Smooth muscle cell of the pulmonary artery (primary cell): ENCODE data around the gene RCSD1. TPM values are rescaled to one million over a fixed set of nuclear protein-coding genes. Genes with fewer than 3 reads are reported as not detected.

Experiments
- total RNA-seq: library from RNA; depleted of rRNA; stranded (reverse); fragments of >200 nt; gene quantifications from 2 replicates; pipeline ENCODE4 v1.2.3, GENCODE V29; 2014

Gene RCSD1, protein sequence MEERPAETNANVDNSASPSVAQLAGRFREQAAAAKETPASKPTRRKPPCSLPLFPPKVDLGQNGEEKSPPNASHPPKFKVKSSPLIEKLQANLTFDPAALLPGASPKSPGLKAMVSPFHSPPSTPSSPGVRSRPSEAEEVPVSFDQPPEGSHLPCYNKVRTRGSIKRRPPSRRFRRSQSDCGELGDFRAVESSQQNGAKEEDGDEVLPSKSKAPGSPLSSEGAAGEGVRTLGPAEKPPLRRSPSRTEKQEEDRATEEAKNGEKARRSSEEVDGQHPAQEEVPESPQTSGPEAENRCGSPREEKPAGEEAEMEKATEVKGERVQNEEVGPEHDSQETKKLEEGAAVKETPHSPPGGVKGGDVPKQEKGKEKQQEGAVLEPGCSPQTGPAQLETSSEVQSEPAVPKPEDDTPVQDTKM
- total RNA-seq: 0.13 and 1.2 TPM in 2 replicates

DNA sequence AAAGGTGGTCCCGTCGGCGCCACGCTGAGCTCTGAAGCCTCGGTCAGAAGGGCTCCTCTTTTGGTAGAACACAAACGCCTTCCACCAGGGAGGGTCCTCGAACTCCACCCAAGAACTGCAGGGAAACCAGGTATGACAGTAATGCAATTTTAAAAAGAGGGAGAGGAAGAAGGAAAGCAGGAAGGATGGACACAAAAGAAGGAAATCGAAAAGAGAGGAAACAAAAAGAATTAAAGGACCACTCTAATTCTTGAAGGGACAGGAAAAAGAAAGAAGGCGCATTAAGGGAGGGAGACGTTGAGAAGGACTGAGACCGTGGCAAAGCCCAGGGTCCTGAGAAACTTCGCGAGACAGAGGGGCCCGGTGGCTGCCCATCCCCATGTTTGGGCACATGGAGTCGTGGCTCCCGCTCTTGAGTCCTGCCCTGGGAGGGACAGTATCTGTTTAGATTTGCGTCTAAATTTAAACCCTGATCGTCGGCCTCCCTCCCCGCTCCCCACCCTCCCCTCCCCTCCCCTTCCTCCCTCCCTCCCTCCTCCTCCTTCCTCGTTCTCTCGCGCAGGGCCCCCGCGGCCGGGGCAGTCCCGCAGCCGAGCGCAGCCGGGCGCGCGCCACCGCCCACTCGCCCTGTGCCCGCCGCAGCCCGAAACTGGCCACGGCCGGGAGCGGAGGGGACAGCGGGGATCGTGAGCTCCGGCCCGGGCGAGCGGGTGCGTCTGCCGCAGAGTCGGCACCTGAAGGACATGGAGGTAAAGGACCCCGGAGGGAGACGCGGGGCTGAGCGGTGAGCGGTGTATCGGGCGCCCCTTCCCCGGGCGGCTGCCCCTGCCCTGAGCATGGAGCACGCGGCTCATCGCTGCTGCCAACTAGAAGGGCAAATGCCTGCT lies at the start of gene RCSD1:
RCSD1 (plus strand) TSS at position 552 of the 887 bp plus-strand sequence; CDS start at position 744, 192 bp downstream.

DNA sequence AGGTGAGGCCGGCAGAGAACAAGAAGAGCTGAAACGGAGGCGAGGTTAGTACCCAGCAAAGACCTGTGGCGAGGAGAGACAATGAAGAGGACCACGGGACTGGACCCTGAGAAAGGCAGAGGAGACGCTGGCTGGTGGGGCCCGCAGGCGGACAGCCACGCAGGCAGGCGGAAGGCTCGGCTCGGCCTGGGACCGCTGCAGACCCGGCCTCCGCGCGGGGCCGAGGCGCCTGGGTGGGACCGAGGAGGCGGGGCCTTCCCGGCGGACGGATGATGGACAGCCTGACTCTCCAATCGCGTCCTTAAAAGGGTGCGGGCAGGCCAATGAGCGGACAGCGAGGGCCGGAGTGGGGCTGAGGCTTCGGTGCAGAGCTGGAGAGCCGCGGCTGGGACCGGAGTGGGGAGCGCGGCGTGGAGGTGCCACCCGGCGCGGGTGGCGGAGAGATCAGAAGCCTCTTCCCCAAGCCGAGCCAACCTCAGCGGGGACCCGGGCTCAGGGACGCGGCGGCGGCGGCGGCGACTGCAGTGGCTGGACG lies 91.7 kb downstream of the RCSD1 start, which contains the start of gene MPZL1:
MPZL1 (plus strand) TSS at position 366 of the 535 bp plus-strand sequence. CDS start 170 bp downstream, outside the sequence.

Other genes starting within 250 kb of the RCSD1 start
- not detected in 2 replicates for gene CD247, start 111.7 kb upstream of the RCSD1 start, total RNA-seq
- gene CREG1, start 76.5 kb upstream of the RCSD1 start, total RNA-seq: 116 and 158 TPM in 2 replicates
- 134 and 138 TPM in 2 replicates for gene MPZL1, start 91.8 kb downstream of the RCSD1 start, total RNA-seq